Erythroblast (primary cell): ENCODE results near the gene CCDC80.

Source experiments
- GATA1 ChIP-seq: IDR thresholded peaks from 2 replicates; pipeline ENCODE4 v1.6.1; 2011; ENCODE audit warnings: low read depth, mild to moderate bottlenecking, control low read depth, low read length, moderate library complexity
- POLR2A ChIP-seq: IDR thresholded peaks from 2 replicates; pipeline ENCODE4 v1.6.1; 2011; ENCODE audit warnings: mild to moderate bottlenecking, low read length

GRCh38 chr3:112607863-112608262 lies 33.1 kb downstream of the CCDC80 start:
- TF ChIP-seq POLR2A (no peak), GATA1 (no peak)
